ENCODE data around the gene WDR6. TPM values are rescaled to one million over a fixed set of nuclear protein-coding genes. Genes with fewer than 3 reads are reported as not detected.

WDR6 gene
- total RNA-seq, 1 donor, result 75.6 TPM

DNA sequence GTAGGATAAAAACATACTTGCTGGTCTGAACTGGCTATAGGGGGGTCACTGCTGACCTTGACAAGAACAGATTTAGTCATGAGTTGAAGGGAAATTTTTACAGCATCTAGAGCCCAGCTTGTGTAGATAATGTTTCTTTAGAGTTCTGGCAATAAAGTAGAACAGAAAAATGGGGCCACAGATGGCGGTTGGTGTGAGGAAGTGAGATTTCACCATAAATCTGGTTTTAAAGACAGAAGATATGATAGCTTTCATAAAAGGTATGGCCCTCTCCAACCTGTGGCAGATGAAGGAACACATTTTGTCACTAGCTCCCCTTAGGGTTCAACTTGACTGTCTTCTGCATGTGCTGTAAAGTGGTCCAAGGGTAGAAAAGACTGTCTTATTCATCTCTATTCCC lies 46.4 kb downstream of the WDR6 start:
- no peak overlapping the region for H3K4me3 ChIP-seq (ENCODE audit: low read depth, low read length)
- no peak for TF ChIP-seq CTCF (IDR thresholded peaks at IDR 0.05; ENCODE audit: insufficient read depth, low read depth, low read length)
- DNase-seq (ENCODE audit: low read depth), result no peak

GRCh38 chr3:49054344-49054862 lies 47.2 kb downstream of the WDR6 start:
- no peak overlapping the region for H3K4me3 ChIP-seq (ENCODE audit: low read depth, low read length)
- TF ChIP-seq CTCF (IDR thresholded peaks at IDR 0.05; ENCODE audit: insufficient read depth, low read depth, low read length), result no peak
- peak; percentile 13 for DNase-seq (ENCODE audit: low read depth)

DNA sequence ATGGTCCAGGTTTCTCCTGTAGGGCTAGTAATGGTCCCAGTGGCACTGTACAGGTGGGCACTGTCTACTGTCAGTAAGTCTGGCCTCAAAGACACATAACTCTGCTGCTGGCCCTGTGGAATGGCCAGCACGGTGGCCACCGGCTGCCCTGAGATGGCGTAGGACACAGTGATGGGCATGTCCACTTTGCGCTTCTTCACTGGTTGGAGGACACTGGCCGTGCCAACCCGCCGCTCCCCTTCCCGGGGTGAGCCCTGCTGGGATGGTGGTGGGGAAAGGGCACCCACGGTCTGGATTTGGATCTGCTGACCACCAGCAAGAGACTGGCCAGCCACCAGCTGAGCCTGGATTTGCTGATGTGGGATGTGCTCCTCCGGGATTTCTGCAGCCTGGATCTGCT lies 50.1 kb downstream of the WDR6 start:
- no peak overlapping the region for H3K4me3 ChIP-seq (ENCODE audit: low read depth, low read length)
- no peak for DNase-seq (ENCODE audit: low read depth)
- TF ChIP-seq CTCF (IDR thresholded peaks at IDR 0.05; ENCODE audit: insufficient read depth, low read depth, low read length), result no peak

DNA sequence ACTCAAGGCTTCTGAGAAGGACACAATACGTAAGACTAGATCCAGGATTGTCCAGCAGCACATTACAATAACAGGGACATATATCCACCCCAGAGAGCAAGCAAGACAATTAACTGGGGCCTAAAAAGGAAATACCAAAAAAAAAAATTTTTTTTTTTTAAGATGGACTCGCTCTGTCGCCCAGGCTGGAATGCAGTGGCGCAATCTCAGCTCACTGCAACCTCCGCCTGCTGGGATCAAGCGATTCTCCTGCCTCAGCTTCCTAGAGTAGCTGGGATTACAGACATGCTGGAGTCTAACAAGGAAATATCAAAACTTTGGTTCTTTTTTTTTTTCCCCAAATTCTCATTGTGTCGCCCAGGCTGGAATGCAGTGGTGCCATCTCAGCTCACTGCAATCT lies 50.8 kb downstream of the WDR6 start:
- TF ChIP-seq CTCF (IDR thresholded peaks at IDR 0.05; ENCODE audit: insufficient read depth, low read depth, low read length), result no peak
- no peak overlapping the region for H3K4me3 ChIP-seq (ENCODE audit: low read depth, low read length)
- DNase-seq (ENCODE audit: low read depth), result peak; percentile 8

Small RNA genes within 50 kb of the gene (small RNA-seq; reads per million reads assigned to genes)
- gene MIR191 (22,638 reads per million, percentile 100 among the genes with 10 or more reads in this experiment), gene MIR425 (1,488 reads per million, percentile 99 among the genes with 10 or more reads in this experiment)

Other genes starting within 250 kb of the WDR6 start
- 47.0 and 47.9 TPM in 2 replicates for gene PRKAR2A, start 159.5 kb upstream of the WDR6 start, total RNA-seq
- 14.5 and 20.7 TPM in 2 replicates for gene SLC25A20, start 108.5 kb upstream of the WDR6 start, total RNA-seq
- 69.6 and 87.2 TPM in 2 replicates for gene ARIH2, start 88.5 kb upstream of the WDR6 start, total RNA-seq
- gene P4HTM, start 17.1 kb upstream of the WDR6 start, total RNA-seq, result 23.8 and 26.8 TPM in 2 replicates
- gene DALRD3, start 11.2 kb downstream of the WDR6 start, total RNA-seq, result 40.6 and 43.2 TPM in 2 replicates
- 39.3 and 48.3 TPM in 2 replicates for gene NDUFAF3, start 14.7 kb downstream of the WDR6 start, total RNA-seq
- gene IMPDH2, start 22.0 kb downstream of the WDR6 start, total RNA-seq, result 225 and 260 TPM in 2 replicates
- 181 and 188 TPM in 2 replicates for gene QRICH1, start 86.7 kb downstream of the WDR6 start, total RNA-seq
- 215 and 302 TPM in 2 replicates for gene QARS1, start 97.4 kb downstream of the WDR6 start, total RNA-seq
- 30.3 and 36.3 TPM in 2 replicates for gene USP19, start 113.4 kb downstream of the WDR6 start, total RNA-seq
- gene LAMB2, start 125.7 kb downstream of the WDR6 start, total RNA-seq, result 369 and 378 TPM in 2 replicates
- gene CCDC71, start 158.9 kb downstream of the WDR6 start, total RNA-seq, result 22.9 and 24.2 TPM in 2 replicates
- 19.4 and 22.9 TPM in 2 replicates for gene KLHDC8B, start 164.2 kb downstream of the WDR6 start, total RNA-seq